Glomerular endothelial cell (primary cell): ENCODE measurements around the gene CTU2. TPM values are rescaled to one million over a fixed set of nuclear protein-coding genes. Genes with fewer than 3 reads are reported as not detected.
A peak's percentile ranks its signal among the peaks of the same experiment; 100 is the strongest.

Experiments
- DNase-seq: peaks from one replicate; pipeline ENCODE4 v3.0.0-alpha.2; 2011; ENCODE audit warnings: low read depth, low spot score; ENCODE audit errors: extremely low read depth
- total RNA-seq: library from RNA; depleted of rRNA; stranded (reverse); fragments of >200 nt; gene quantifications from 2 replicates; pipeline ENCODE4 v1.2.3, GENCODE V29; 2015

CTU2 gene
- total RNA-seq, 1 donor from 2014 or later, result 17.5 TPM

GRCh38 chr16:88741368-88741767, 35.1 kb downstream of the CTU2 start:
- DNase-seq, result no peak

- no peak for DNase-seq
Measured at GRCh38 chr16:88742896-88743605, 36.7 kb downstream of the CTU2 start.

GRCh38 chr16:88743693-88744576, 37.6 kb downstream of the CTU2 start:
- peak; percentile 9 for DNase-seq

GRCh38 chr16:88744577-88745521, 38.5 kb downstream of the CTU2 start:
- no peak for DNase-seq

GRCh38 chr16:88746506-88746905, 40.2 kb downstream of the CTU2 start:
- DNase-seq, result no peak

GRCh38 chr16:88747588-88748301, 41.4 kb downstream of the CTU2 start:
- DNase-seq, result no peak

- DNase-seq, result no peak
Measured at GRCh38 chr16:88748364-88748763, 42.1 kb downstream of the CTU2 start.

- no peak for DNase-seq
Measured at GRCh38 chr16:88749358-88749757, 43.1 kb downstream of the CTU2 start.

- no peak for DNase-seq
Measured at GRCh38 chr16:88750854-88751253, 44.6 kb downstream of the CTU2 start.

GRCh38 chr16:88752386-88753002, 46.2 kb downstream of the CTU2 start:
- DNase-seq, result no peak

GRCh38 chr16:88753191-88753590, 46.9 kb downstream of the CTU2 start:
- DNase-seq, result no peak

GRCh38 chr16:88753602-88754001, 47.3 kb downstream of the CTU2 start:
- DNase-seq, result no peak

- no peak for DNase-seq
Measured at GRCh38 chr16:88754109-88754911, 48.0 kb downstream of the CTU2 start.

- no peak for DNase-seq
Measured at GRCh38 chr16:88754912-88755744, 48.8 kb downstream of the CTU2 start.

GRCh38 chr16:88755745-88756443, 49.6 kb downstream of the CTU2 start:
- no peak for DNase-seq

- no peak for DNase-seq
Measured at GRCh38 chr16:88758227-88758943, 52.1 kb downstream of the CTU2 start.

GRCh38 chr16:88758944-88759244, 52.6 kb downstream of the CTU2 start:
- no peak for DNase-seq
